Fibroblast of lung (primary cell): Measurements from ENCODE around the gene CST3.

Source experiments
- CTCF ChIP-seq, 2 donors: IDR thresholded peaks in 1 of 2; conservative IDR thresholded peaks in 1 of 2; 1 replicate in 1 of 2; 2 replicates in 1 of 2; pipeline ENCODE4 v1.5.1; 2011 to 2012; ENCODE audit warnings: low read length in 2 of 2, control low read depth in 1 of 2, inconsistent platforms in 1 of 2, low read depth in 1 of 2, mild to moderate bottlenecking in 1 of 2
- EZH2 ChIP-seq: IDR thresholded peaks from 2 replicates; pipeline ENCODE4 v1.5.1; 2012; ENCODE audit warnings: low read length, control low read depth, mild to moderate bottlenecking; ENCODE audit errors: missing control alignments

DNA sequence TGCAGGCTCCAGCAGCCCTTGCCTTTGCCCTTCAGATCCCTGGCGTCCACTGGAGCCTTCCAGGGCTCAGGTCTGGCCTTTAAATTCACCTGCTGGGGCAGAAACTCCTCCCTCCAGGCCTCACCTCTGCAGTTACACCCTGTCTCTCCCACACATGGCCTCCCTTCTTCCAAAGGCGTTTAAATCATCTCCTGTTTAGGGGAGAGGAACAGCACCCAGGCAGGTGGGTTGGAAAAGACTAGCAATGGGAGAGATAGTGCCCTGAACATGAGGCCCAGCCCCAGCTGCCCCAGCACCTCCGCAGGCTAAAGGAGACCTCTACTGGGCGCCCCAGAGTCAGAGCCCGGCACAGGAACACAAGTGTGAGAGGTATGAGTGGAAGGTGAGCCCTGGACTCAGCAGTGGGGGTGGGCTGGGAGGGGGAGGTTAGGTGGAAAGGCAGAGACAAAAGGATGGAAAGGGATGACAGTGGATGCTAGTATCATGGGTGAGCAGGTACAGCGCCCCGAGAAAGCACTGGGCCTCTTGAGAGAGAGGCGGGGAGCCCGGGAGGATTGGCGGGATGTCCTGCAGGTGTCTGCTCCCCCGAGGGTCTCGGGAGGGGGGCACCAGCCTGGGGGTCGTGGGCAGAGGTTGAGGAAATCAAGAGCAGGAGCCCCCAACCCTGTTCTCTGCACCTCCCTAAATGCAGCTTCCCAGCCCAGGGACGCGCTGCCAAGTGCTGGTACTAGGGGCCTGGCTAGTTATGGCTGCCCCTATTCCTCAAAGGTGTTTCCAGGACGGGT, 31.7 kb downstream of the CST3 start, which contains the start of gene CST9:
- TF ChIP-seq CTCF (conservative IDR thresholded peaks at IDR 0.05 in 1 of 2, IDR thresholded peaks at IDR 0.05 in 1 of 2; ENCODE audit: low read depth in 1 of 2, low read length in 2 of 2) (no peak), EZH2 (no peak)
